NCI-H446 (cell line): ENCODE data around the gene ZKSCAN3.
"Not testable (repeated sequence)": the region's sequence is repeated elsewhere in the genome, so short reads cannot be mapped to it uniquely, and the experiment has no call there.

Experiments used
- DNase-seq, 2 experiments: peaks; one replicate each; lab custom pipeline; 2025; lab: John Stamatoyannopoulos, UW

Gene ZKSCAN3

DNA sequence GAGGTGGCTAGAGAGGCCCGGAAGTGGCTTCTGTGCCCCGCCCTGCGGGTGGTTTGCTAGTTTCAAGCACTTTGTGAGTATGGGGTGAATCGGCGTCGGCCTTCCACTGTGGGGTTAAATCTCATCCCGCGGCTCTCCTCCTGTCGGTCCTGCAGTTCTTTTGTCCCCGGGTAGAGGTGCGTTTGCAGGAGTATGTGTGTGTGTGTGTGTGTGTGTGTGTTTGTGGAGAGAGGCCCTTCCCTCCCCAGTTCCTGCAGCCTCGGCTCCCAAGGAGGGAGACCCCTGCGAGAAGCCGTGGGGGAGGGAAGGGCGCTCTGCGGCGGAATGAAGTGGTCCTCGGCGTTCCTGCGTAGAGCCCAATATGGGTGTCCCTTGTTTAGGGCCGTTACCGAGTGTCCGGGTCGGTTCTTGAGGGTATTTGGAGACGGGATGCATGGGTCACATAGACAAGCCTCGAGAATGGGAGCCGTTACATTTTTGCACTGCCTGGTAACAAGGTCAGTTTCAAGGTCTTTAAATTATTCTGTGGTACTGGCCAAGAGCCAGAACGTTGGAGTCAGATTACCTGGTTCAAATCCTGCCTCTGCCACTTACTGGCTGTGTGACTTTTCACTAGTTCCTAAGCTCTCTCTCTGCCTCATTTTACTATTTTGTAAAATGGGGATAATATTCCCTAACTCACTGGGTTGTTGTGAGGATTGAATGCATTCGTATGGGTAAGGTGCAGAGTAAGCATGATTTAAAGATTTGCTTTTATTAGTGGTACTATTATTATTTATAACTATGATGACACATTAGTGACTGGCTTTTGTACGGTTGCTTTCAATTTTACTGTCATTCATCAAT lies at the start of gene ZKSCAN3:
Gene ZKSCAN3, plus strand, starts transcription at position 56 of the 846 bp plus-strand sequence. CDS start 9,640 bp downstream, outside the sequence.
- peak; percentile 59 to 73 for DNase-seq

GRCh38 chr6:28303570-28303969 lies 46.2 kb upstream of the ZKSCAN3 start:
- no peak for DNase-seq

GRCh38 chr6:28306363-28306762 lies 43.4 kb upstream of the ZKSCAN3 start:
- DNase-seq, result not testable (repeated sequence)

DNA sequence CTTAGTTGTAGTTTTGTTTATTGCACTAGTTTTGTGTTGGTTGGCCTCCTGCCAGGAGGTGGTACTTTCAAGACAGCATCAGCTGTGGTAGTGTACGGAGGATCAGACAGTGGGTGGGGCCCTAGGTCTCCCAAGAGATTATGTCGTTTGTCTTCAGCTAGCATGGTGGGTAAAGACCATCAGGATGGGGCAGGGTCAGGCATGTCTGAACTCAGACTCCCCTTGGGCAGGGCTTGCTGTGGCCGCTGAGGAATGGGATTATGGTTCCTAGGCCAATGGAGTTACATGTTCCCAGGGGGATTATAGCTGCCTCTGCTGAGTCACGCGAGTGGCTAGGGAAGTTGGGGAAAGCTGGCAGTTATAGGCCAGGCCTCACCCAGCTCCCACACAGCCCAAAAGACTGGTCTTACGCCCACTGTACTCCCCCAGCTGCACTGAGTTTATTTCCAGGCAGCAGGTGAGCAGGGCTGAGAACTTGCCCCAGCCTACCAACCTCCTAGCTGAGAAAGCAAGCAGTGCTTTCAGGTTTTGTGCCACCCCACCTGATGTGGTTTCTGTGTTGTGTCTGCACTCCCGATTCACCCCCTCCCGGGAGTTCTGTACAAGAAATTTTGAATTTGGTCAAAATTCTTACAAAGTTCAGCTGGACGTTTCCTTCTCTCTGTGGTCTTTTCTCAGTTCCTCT lies 38.5 kb upstream of the ZKSCAN3 start:
- DNase-seq, result no peak

- DNase-seq, result no peak
Measured at GRCh38 chr6:28312939-28313338, 36.8 kb upstream of the ZKSCAN3 start.

DNA sequence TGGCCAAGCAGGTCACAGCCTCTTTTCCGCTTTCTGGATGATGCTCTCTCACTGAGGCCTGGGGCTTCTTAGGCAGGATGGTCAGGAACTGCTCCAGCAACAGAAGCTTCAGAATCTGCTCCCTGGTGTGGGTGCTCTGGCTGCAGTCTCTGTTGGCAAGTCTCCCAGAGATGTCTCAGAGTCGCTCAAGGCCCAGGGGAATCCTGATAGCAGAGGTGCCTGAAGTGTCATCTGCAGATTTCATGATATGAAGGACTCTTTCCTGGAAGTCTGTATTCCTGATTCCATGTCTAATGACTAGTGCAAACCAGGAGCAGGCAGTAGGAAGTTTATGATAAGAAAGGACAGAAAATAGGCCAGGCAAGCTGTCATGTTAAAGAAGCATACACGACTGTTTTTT lies 34.1 kb upstream of the ZKSCAN3 start:
- no peak for DNase-seq

DNA sequence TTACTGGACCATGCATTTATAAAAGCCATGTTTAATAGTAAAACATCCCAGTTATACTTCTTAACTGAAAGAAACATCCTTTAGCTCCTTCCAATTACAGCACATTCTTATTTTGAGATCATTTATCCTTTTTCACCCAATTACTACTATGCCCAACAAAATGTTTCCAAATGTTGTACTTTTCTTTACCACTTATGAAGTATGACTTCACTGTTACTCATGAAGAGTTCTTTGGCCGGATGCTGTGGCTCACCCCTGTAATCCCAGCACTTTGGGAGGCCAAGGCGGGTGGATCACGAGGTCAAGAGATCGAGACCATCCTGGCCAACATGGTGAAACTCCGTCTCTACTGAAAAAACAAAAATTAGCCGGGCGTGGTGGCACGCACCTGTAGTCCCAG lies 31.9 kb upstream of the ZKSCAN3 start:
- not testable (repeated sequence) for DNase-seq

GRCh38 chr6:28322661-28323060 lies 27.1 kb upstream of the ZKSCAN3 start:
- no peak for DNase-seq

GRCh38 chr6:28323813-28324424 lies 25.8 kb upstream of the ZKSCAN3 start:
- no peak for DNase-seq

- DNase-seq, result no peak
Measured at GRCh38 chr6:28326371-28326948, 23.3 kb upstream of the ZKSCAN3 start.

GRCh38 chr6:28330041-28330440 lies 19.7 kb upstream of the ZKSCAN3 start:
- DNase-seq, result no peak

GRCh38 chr6:28333047-28333446 lies 16.7 kb upstream of the ZKSCAN3 start:
- DNase-seq, result no peak

DNA sequence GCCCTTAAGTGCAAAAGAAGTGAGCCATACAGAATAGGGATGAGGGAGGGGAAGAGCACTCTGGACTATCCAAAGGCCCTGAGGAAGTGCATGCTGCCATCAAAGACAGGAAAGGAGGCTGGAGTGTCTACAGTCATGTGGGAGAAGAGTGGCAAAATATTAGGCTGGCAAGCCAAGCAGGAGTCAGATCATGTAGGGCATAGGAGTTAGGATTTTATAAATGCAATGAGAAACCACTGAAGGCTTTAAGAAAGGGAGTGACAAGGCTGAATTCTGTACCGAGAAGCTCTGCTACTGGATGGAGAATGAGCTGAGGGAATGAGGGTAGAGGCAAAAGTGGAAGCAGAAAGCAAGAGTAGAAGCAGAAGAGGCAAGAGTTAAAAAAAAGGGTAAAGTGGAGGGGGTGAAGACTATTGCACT lies 16.1 kb upstream of the ZKSCAN3 start:
- no peak for DNase-seq

DNA sequence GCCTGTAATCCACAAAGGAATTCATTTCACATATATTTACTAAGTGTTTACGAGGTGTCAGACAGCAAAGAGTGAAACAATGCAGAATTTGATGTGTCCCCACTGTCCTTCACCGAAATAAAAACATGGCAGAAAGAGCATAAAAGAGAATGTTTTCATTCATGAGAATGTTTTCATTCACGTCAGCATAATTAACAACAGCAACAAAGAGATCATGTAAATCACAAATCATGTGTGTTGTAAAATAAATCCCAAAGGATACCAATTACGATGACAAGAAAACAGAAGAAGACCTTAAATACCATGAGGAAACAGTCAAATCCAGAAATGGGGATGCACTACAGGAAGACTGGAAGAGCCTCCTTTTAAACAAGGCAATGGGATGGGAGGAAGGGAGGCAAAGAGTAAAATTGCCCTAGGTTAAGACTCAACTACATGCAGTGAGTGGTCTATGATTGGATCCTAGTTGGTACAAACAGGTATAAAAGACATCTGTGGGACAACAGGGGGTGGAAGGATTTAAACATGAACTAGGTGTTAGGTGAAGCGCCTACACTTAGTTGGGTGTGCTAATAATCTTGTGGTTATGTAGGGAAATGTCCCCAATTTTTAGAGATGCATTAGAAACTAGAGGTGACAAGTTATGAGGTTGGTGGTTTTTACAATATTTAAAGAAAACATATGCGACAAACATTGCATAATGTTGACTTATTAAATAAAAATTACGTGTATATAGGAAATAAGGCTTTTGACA lies 15.3 kb upstream of the ZKSCAN3 start:
- no peak for DNase-seq

- no peak for DNase-seq
Measured at GRCh38 chr6:28335040-28335563, 14.6 kb upstream of the ZKSCAN3 start.

GRCh38 chr6:28335564-28336283 lies 14.0 kb upstream of the ZKSCAN3 start, which contains the start of gene ZSCAN31:
ZSCAN31 (minus strand) TSS chr6:28336148; CDS start chr6:28329683, 6,465 bp downstream.
- peak; percentile 85 to 94 for DNase-seq

DNA sequence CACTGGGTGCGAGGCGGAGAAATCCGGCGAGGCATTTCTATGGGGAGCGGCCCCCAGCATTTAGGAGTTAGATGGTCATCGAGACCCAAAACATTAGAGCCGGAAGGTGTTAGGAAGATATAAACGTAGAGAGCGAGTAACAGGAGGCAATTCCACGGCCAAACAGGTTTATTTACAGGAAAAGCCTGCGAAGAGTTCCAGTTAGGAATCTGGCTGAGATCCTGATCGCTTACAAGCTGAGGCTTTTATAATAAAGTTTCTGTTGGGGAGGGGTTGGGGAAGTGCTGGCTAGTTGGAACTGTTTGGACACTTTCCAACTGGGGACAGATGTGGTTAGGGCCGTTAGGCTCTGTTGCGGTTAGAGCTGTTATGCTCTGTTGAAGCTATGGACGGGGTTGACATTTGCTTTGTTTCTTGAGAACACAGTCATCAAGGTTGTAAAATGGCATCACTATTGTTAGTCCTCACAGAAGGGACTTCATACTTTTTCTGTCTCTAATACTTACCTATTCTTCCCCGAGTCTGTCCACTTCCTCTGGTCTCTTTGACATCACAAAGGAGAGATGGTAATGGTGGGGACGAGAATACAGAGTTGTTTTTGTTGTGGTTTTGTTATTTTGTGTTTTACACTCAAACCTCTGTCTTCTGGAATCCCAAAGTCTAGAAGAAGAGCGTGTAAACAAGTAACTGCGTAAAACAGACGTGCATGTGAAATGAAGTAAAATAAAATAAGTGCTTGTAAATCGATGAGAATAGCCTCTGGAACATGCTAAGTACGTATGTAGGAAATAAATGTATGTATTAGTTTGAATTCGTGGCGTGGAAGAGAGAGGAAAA lies 13.2 kb upstream of the ZKSCAN3 start:
- peak in 1 of 2 experiments; percentile 43 for DNase-seq

GRCh38 chr6:28337121-28337520 lies 12.6 kb upstream of the ZKSCAN3 start:
- no peak for DNase-seq

- DNase-seq, result no peak
Measured at GRCh38 chr6:28340310-28341095, 9.2 kb upstream of the ZKSCAN3 start.
